Measurements from ENCODE around the gene LIN7A. TPM values are rescaled to one million over a fixed set of nuclear protein-coding genes. Genes with fewer than 3 reads are reported as not detected.

The LIN7A gene
- total RNA-seq, 4 donors from 2014 or later, result 10.2 to 31.2 (median 16.5) TPM

DNA sequence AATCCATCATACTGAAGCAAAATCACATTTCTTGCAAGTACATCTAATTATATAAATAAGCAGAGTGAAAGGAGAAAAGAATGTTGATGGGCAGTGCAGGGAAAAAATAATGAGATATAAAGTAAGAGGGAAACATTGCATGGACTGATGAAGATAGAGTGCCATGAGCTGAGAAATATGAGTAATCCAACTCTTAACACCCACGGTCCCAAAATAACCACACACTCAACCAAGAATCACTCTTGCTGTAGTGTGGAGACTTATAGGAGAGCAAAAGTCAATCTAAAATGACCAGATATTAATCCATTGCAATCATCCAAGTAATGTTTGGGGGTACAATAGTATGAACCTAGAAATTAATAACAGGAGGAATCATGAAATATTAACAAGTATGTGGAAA is 180.9 kb downstream of the LIN7A start:
- no peak overlapping the region for H3K27ac ChIP-seq
- no peaks in the 10 kb centered on the region for H3K4me1 ChIP-seq
- no peak for DNase-seq
- no peaks in the 10 kb centered on the region for H3K36me3 ChIP-seq
- H3K27me3 ChIP-seq, result no peaks in the 10 kb centered on the region
- TF ChIP-seq, protein P1, sequence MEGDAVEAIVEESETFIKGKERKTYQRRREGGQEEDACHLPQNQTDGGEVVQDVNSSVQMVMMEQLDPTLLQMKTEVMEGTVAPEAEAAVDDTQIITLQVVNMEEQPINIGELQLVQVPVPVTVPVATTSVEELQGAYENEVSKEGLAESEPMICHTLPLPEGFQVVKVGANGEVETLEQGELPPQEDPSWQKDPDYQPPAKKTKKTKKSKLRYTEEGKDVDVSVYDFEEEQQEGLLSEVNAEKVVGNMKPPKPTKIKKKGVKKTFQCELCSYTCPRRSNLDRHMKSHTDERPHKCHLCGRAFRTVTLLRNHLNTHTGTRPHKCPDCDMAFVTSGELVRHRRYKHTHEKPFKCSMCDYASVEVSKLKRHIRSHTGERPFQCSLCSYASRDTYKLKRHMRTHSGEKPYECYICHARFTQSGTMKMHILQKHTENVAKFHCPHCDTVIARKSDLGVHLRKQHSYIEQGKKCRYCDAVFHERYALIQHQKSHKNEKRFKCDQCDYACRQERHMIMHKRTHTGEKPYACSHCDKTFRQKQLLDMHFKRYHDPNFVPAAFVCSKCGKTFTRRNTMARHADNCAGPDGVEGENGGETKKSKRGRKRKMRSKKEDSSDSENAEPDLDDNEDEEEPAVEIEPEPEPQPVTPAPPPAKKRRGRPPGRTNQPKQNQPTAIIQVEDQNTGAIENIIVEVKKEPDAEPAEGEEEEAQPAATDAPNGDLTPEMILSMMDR (IDR thresholded peaks at IDR 0.05), result no peak
- TF ChIP-seq POLR2A (IDR thresholded peaks at IDR 0.05), result no peak
- no peaks in the 10 kb centered on the region for H3K9me3 ChIP-seq
- intact Hi-C loops (cut with DNase I; ENCODE audit: low total_unique reads), result no loop called here
- H3K4me3 ChIP-seq, result no peak overlapping the region

DNA sequence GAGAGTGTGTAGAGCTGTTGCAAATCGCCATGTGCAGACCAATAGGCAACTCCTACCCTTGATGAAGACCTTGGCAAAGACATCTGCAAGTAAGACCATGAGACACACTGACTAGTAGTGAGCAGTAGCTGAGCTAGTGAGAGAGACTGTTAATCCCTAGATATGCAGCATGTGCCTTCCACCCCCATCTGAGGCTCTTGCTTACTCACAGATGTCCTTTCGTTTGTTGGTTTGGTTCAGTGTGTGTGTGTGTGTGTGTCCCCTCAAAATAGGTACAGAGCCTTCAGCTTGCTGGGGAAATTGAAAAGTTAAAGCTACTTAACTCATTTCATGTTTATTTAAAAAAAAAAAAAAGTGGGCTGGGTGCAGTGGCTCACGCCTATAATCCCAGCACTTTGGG is 183.5 kb downstream of the LIN7A start:
- Histone ChIP-seq H3K27ac (no peak overlapping the region), H3K9me3 (no peaks in the 10 kb centered on the region), H3K27me3 (no peaks in the 10 kb centered on the region), H3K4me1 (no peaks in the 10 kb centered on the region), H3K36me3 (no peaks in the 10 kb centered on the region), H3K4me3 (no peak overlapping the region)
- no peak for DNase-seq
- intact Hi-C loops (cut with DNase I; ENCODE audit: low total_unique reads), result no loop called here
- TF ChIP-seq, protein P1 (IDR thresholded peaks at IDR 0.05), result no peak
- TF ChIP-seq POLR2A (IDR thresholded peaks at IDR 0.05), result no peak

DNA sequence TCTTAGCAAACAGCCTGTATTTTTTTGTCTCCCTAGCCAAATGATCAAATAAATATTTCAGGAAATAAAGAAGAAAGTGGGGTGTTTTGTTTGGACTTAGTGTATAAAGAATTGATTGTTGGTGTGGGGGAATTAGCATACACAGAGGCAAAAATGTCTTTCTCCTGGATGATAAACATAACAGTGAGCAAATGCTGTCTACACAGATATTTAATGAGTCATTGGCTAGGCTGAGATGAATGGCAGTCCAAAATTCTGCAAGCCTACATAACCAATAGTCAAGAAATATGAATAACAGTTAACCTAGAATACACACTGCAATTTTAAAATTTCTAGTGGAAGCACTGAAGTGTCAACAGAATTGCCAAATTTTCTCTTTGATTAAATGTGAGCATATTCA is 185.3 kb downstream of the LIN7A start:
- Histone ChIP-seq H3K27ac (no peak overlapping the region), H3K36me3 (no peaks in the 10 kb centered on the region), H3K4me1 (no peaks in the 10 kb centered on the region), H3K27me3 (no peaks in the 10 kb centered on the region), H3K9me3 (no peaks in the 10 kb centered on the region), H3K4me3 (no peak overlapping the region)
- DNase-seq, result no peak
- intact Hi-C loops (cut with DNase I; ENCODE audit: low total_unique reads), result no loop called here
- TF ChIP-seq, protein P1 (IDR thresholded peaks at IDR 0.05), result no peak
- TF ChIP-seq POLR2A (IDR thresholded peaks at IDR 0.05), result no peak

DNA sequence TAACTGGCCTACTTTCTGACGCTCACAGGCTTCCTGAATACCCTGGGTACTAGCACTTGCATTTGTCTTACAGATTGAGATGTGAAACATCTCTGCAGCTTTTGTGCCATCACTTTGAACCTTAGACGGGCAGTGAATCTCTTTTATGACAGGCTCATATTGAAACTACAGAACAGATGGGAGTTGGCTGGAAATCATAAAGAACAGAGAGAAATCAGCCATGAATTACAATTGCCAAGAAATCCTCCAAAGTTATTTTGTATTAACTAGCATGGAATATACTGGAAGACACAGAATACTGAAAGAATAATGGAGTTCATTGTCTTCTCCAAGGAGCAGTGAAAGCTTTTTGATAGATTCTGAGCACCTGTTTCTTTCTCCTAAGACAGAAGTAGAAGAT is 188.3 kb downstream of the LIN7A start:
- no peak overlapping the region for H3K4me3 ChIP-seq
- intact Hi-C loops (cut with DNase I; ENCODE audit: low total_unique reads), result no loop called here
- TF ChIP-seq POLR2A (IDR thresholded peaks at IDR 0.05), result no peak
- TF ChIP-seq, protein P1 (IDR thresholded peaks at IDR 0.05), result no peak

DNA sequence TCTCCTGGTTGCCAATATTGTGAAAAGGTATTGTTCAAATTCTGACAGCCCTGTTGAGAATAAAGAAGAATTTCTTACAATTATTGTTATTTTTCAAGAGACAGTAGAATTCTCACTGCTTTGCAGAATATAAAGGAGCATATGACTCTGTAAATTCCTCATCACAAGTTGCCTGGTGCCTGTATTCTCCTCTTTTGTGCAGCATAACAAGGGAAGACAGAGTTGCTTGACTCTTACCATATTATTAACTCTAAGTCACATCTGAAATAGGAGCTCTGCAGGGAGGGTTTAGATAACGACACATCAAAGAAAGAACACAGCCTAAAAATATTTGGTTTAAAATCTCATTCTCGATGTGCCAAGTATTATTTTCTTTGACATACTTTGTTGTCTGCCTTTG is 189.9 kb downstream of the LIN7A start:
- Histone ChIP-seq H3K27ac (no peak overlapping the region), H3K36me3 (no peaks in the 10 kb centered on the region), H3K27me3 (no peaks in the 10 kb centered on the region), H3K4me3 (no peak overlapping the region), H3K4me1 (no peaks in the 10 kb centered on the region), H3K9me3 (no peaks in the 10 kb centered on the region)
- no peak for DNase-seq
- TF ChIP-seq, protein P1 (IDR thresholded peaks at IDR 0.05), result no peak
- TF ChIP-seq POLR2A (IDR thresholded peaks at IDR 0.05), result no peak
- intact Hi-C loops (cut with DNase I; ENCODE audit: low total_unique reads), result no loop called here

More for the DNA sequence above, 188.3 kb downstream of the LIN7A start:
- H3K36me3 ChIP-seq, result no peaks in the 10 kb centered on the region
- no peaks in the 10 kb centered on the region for H3K27me3 ChIP-seq
- H3K4me1 ChIP-seq, result no peaks in the 10 kb centered on the region
- no peaks in the 10 kb centered on the region for H3K9me3 ChIP-seq
- H3K27ac ChIP-seq, result no peak overlapping the region
- DNase-seq, result no peak

Data from uterus (tissue), 4 donors.